HepG2 (cell line): ENCODE data around the gene STKLD1. TPM values are rescaled to one million over a fixed set of nuclear protein-coding genes. Genes with fewer than 3 reads are reported as not detected.

ENCODE experiments used
- E2F1 ChIP-seq: sonication (generic); formaldehyde crosslinking; IDR thresholded peaks from 2 replicates; pipeline ENCODE4 v1.5.0; 2020; ENCODE audit warnings: missing genetic modification reagents
- MTA1 ChIP-seq: sonication (generic); formaldehyde crosslinking; IDR thresholded peaks from 2 replicates; pipeline ENCODE4 v1.4.0; 2020; ENCODE audit warnings: missing genetic modification reagents, mild to moderate bottlenecking, borderline replicate concordance
- NFE2L1 ChIP-seq: sonication (generic); formaldehyde crosslinking; IDR thresholded peaks from 2 replicates; pipeline ENCODE4 v1.4.0; 2020; ENCODE audit warnings: missing genetic modification reagents, mild to moderate bottlenecking, borderline replicate concordance
- NFRKB ChIP-seq: fragments of 450-650 bp; IDR thresholded peaks from 2 replicates; pipeline ENCODE4 v1.6.1; 2017
- PLRG1 ChIP-seq: fragments of 450-650 bp; conservative IDR thresholded peaks from 2 replicates; pipeline ENCODE4 v1.6.1; 2016
- POLR2A ChIP-seq, 2 experiments: IDR thresholded peaks; 2 replicates each; pipeline ENCODE4 v1.6.1; 2011; ENCODE audit warnings: low read depth in 2 of 2, low read length in 2 of 2, mild to moderate bottlenecking in 1 of 2, moderate library complexity in 1 of 2; ENCODE audit not compliant: insufficient read depth in 1 of 2
- RFX3 ChIP-seq: IDR thresholded peaks from 2 replicates; pipeline ENCODE4 v1.6.1; 2016; ENCODE audit warnings: missing biosample characterization, missing genetic modification reagents
- RFXANK ChIP-seq: IDR thresholded peaks from 2 replicates; pipeline ENCODE4 v1.6.1; 2016
- SALL1 ChIP-seq: sonication (generic); formaldehyde crosslinking; IDR thresholded peaks from 2 replicates; pipeline ENCODE4 v1.8.0; 2022; ENCODE audit warnings: mild to moderate bottlenecking, missing genetic modification reagents
- TEAD3 ChIP-seq: optimal IDR thresholded peaks from 2 replicates; pipeline ENCODE3; 2016; ENCODE audit warnings: borderline replicate concordance
- TOE1 ChIP-seq: sonication (generic); formaldehyde crosslinking; IDR thresholded peaks from 2 replicates; pipeline ENCODE4 v1.4.0; 2020; ENCODE audit warnings: mild to moderate bottlenecking, missing genetic modification reagents
- USF2 ChIP-seq, 2 experiments: sonication (generic) in 1 of 2; formaldehyde crosslinking in 1 of 2; IDR thresholded peaks; 2 replicates each; pipeline versions ENCODE4 v1.5.1 to v1.6.1; 2011 to 2020; ENCODE audit warnings: borderline replicate concordance in 1 of 2, low read depth in 1 of 2, low read length in 1 of 2, mild to moderate bottlenecking in 1 of 2, missing genetic modification reagents in 1 of 2, moderate library complexity in 1 of 2
- YEATS2 ChIP-seq: sonication (generic); formaldehyde crosslinking; IDR thresholded peaks from 2 replicates; pipeline ENCODE4 v1.4.0; 2020; ENCODE audit warnings: missing genetic modification reagents, borderline replicate concordance
- ZBTB38 ChIP-seq: sonication (generic); formaldehyde crosslinking; IDR thresholded peaks from 2 replicates; pipeline ENCODE4 v1.5.1; 2020; ENCODE audit warnings: mild to moderate bottlenecking, missing genetic modification reagents
- ZBTB4 ChIP-seq: sonication (generic); formaldehyde crosslinking; IDR thresholded peaks from 2 replicates; pipeline ENCODE4 v1.4.0; 2020; ENCODE audit warnings: missing genetic modification reagents, mild to moderate bottlenecking, borderline replicate concordance
- ZNF614 ChIP-seq: IDR thresholded peaks from 2 replicates; pipeline ENCODE4 v1.6.1; 2018; ENCODE audit warnings: missing biosample characterization, missing genetic modification reagents, inconsistent platforms, borderline replicate concordance
- ZNF839 ChIP-seq: sonication (generic); formaldehyde crosslinking; IDR thresholded peaks from 2 replicates; pipeline ENCODE4 v1.4.0; 2020; ENCODE audit warnings: missing genetic modification reagents, mild to moderate bottlenecking, borderline replicate concordance
- polyA plus RNA-seq, 8 experiments: library from polyadenylated mRNA; depleted of rRNA in 3 of 8; stranded (reverse) in 7 of 8; unstranded in 1 of 8; fragments of >200 nt; fragmentation: Illumina TruSeq in 4 of 8; extraction: Trizol in 4 of 8; gene quantifications; 2 replicates each; pipeline versions ENCODE4 v1.2.1 to v1.2.3, GENCODE V29; 2011 to 2016; ENCODE audit warnings: low read depth in 4 of 8, missing spikeins in 1 of 8, mixed read lengths in 1 of 8; ENCODE audit not compliant: insufficient read depth in 1 of 8
- total RNA-seq, 5 experiments: library from RNA; depleted of rRNA; stranded (reverse); fragments of >200 nt; fragmentation: Illumina TruSeq; extraction: Trizol; gene quantifications; 2 replicates each; pipeline ENCODE4 v1.2.3, GENCODE V29; 2016; ENCODE audit warnings: low read depth in 1 of 5
- TF ChIP-seq, protein P1 (sequence below): sonication (generic); formaldehyde crosslinking; IDR thresholded peaks from 2 replicates; pipeline ENCODE4 v1.5.0; 2020; ENCODE audit warnings: mild to moderate bottlenecking, missing genetic modification reagents, moderate library complexity
- TF ChIP-seq, protein P2 (sequence below): sonication (generic); formaldehyde crosslinking; IDR thresholded peaks from 2 replicates; pipeline ENCODE4 v1.4.0; 2020; ENCODE audit warnings: missing genetic modification reagents

STKLD1 gene
- total and polyA plus RNA-seq, 2 of the 13 experiments (the other 11 are each of a cell fraction or from before 2014, with no cell fraction given) = 1.5 to 2.2 TPM

DNA sequence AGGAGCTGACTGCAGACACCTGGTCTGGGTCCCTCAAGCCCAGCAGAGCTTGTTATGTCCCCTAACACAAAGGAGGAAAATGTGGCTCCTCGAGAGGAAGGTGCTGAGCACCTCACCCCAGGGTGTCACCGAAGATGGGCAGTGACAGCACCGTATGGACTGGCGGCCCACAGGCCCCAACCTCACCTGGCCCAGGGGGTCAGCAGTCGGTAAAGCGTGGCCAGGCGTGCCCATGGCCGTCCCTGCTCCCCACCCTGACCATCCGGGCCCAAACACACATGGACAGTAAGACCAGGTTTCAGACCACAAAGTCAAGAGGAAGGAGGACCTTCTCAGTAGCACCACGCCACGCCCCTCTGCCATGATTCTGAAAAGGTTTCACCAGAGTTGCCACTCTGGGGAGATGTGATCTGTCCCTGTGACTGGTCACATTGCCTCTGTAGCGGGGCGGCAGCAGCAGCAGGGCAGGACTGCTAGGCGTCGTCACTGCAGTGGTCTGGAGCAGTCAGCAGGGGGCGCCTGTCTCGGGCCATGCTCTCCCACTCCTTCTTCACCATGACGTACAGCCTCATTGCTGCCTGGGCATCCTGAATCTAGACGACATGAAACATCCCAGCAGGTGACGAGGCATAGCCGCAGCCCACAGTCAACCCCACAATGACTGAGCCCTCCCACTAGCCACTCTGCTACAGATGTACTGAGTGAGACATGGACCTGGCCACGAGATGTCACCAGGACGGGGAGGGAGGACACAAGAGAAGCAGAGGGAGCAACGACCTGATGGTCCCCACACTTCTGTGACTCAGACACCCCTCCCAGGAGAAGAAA, 30.5 kb downstream of the STKLD1 start (continued):
- TF ChIP-seq ZBTB4 (peak; percentile 60; the same call in 1 of the 2 replicates), MTA1 (CRISPR knock-in tag) (no peak), YEATS2 (no peak), POLR2A (IDR thresholded peaks at IDR 0.05; ENCODE audit: insufficient read depth in 1 of 2, low read depth in 2 of 2, low read length in 2 of 2) (0 out of 4 replicates have a peak, but pooled peaks of 1 of the 2 experiments have one; percentile 4), NFE2L1 (no peak), TEAD3 (CRISPR knock-in tag) (peak; percentile 30), USF2 (IDR thresholded peaks at IDR 0.05; ENCODE audit: low read depth, low read length) (no peak), USF2 (CRISPR knock-in tag; IDR thresholded peaks at IDR 0.05; ENCODE audit: borderline replicate concordance) (no peak), TOE1 (no peak), E2F1 (no peak), ZBTB38 (peak; percentile 79; the same call in 1 of the 2 replicates), RFX3 (no peak), NFRKB (no peak), ZNF839 (CRISPR knock-in tag) (no peak; the same call in 1 of the 2 replicates), PLRG1 (no peak), ZNF614 (CRISPR knock-in tag) (no peak), RFXANK (CRISPR knock-in tag) (no peak), SALL1 (CRISPR knock-in tag) (peak; percentile 52)
- TF ChIP-seq, protein P1, sequence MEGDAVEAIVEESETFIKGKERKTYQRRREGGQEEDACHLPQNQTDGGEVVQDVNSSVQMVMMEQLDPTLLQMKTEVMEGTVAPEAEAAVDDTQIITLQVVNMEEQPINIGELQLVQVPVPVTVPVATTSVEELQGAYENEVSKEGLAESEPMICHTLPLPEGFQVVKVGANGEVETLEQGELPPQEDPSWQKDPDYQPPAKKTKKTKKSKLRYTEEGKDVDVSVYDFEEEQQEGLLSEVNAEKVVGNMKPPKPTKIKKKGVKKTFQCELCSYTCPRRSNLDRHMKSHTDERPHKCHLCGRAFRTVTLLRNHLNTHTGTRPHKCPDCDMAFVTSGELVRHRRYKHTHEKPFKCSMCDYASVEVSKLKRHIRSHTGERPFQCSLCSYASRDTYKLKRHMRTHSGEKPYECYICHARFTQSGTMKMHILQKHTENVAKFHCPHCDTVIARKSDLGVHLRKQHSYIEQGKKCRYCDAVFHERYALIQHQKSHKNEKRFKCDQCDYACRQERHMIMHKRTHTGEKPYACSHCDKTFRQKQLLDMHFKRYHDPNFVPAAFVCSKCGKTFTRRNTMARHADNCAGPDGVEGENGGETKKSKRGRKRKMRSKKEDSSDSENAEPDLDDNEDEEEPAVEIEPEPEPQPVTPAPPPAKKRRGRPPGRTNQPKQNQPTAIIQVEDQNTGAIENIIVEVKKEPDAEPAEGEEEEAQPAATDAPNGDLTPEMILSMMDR (CRISPR knock-in tag) = peak; percentile 96
- TF ChIP-seq, protein P2, sequence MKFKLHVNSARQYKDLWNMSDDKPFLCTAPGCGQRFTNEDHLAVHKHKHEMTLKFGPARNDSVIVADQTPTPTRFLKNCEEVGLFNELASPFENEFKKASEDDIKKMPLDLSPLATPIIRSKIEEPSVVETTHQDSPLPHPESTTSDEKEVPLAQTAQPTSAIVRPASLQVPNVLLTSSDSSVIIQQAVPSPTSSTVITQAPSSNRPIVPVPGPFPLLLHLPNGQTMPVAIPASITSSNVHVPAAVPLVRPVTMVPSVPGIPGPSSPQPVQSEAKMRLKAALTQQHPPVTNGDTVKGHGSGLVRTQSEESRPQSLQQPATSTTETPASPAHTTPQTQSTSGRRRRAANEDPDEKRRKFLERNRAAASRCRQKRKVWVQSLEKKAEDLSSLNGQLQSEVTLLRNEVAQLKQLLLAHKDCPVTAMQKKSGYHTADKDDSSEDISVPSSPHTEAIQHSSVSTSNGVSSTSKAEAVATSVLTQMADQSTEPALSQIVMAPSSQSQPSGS (CRISPR knock-in tag) = peak; percentile 50; the same call in 1 of the 2 replicates
